Measurements from ENCODE around the gene TBC1D22A.

TBC1D22A gene

DNA sequence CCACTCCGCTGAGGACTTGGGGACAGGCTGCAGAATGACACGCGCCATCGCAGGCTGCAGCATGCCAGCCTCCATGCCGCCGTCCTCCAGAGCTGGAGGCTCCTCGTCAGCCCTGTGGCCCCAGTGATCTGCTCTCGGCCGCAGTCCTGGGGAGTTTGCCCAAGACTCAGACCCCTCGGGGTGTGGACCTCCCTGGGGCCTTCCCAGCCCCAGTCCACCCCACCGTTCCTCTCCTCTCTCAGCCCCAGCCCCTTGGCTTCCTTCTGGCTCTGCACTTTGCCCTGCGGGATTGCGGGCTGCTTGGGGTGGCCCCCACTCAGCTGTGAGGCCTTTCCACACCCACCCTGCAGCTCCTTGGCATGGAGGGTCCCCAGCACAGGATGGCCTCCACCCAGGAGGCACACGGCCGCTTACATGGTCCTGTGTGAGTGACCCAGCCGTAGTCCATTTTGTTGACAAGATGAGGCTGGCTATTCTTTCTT is 414.9 kb downstream of the TBC1D22A start:
- no peak for DNase-seq

DNA sequence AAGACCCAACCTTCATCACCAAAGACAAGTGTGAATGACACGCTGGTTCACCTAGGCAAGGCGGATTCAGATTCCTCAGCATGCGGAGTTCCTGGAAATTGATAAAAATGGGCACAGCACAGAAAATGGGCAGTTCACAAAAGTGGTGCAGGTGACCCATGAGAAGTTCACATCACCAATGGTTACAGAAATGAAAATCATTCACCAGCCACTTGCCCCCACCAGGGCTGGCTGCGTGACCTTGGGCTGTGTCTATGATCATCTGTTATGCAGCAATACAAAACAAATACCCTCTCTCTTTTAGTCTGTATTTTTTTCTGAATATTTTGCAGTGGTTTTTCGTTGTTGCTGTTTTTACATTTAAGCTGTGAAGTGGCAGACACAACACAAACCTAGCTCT is 415.9 kb downstream of the TBC1D22A start:
- no peak for DNase-seq

DNA sequence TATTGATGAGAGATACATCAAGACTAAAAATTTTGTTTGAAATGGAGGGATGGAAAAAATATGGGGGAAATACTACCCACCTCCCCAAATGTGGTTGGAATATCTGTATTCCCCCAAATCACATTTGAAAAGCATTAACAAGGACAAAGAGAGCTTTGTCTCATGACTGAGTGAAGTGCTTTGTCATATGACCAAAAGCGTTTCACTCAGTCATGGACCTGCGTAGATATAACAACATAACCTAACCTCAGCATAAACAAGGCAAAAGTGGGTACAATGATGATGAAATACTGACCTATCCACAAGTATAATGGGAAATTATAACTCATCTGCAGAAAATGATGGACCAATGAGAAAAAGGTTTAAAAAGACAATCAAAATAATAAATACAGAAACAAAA is 418.3 kb downstream of the TBC1D22A start:
- DNase-seq: no peak

DNA sequence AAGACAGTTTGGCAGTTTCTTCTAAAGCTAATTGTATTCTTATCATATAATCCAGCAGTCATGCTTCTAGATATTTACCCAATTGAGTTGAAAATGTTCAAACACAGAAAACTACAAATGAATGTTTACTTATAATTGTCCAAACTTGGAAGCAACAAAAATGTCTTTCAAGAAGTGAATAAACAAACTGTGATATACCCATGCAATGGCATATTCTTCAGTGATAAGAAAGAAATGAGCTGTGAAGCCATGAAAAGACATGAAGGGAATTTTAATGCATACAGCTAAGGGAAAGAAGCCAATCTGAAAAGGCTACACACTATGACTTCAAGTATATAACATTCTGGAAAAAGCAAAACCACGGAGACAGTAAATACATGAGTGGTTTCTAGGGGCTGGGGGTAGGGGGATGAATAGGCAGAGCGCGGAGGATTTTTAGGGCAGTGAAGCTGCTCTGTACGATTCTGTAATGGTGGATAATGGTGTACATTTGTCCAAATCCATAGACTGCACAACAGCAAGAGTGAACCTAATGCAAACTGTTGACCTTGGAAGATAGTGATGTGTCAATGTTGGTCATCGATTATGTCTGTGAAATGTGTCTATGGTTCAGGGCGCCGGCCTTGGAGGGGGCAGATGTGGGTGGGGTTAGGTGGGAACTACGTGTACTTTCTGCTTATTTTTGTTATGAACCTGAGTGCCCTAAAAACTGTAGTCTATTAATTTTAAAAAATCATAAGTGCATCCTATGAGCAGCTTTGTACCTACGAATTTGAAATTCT is 424.9 kb downstream of the TBC1D22A start:
- DNase-seq: no peak

DNA sequence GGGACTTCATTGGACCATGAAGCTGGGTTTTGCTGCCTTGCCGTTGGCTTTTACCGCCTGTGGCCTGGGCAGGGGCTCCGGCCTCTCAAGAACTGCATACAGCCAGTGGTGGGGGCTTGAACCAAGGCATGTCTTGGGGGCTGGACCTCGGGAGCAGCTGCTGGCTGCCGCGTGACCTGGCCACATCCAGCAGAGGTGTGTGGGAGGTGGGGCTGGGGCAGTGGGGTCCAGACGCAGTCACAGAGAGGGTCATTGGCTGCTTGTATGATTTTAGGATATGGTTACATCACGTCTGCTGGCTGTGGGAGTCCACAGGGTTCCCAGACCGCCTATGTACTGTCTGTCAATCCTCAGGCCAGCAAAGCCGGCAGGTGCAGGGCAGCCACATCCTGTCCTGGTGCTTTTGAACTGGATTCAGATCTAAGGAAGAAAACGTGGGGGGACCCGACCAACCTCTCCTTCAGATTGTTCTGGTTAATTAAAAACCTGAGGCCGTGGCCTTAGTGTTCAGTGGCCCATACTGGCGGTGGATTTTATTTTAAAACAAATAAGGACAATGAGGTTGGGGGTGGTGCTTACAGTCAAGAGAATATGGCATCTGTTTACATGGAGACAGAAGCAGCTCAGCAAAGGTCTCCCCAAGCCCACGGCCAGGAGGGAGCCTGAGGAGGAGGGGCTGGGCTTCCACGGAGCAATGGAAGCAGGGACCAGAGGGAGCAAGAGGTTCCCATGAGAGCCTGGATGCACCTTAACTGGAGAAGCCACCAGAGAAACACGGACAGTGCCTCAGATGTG is 426.0 kb downstream of the TBC1D22A start:
- no peak for DNase-seq

DNA sequence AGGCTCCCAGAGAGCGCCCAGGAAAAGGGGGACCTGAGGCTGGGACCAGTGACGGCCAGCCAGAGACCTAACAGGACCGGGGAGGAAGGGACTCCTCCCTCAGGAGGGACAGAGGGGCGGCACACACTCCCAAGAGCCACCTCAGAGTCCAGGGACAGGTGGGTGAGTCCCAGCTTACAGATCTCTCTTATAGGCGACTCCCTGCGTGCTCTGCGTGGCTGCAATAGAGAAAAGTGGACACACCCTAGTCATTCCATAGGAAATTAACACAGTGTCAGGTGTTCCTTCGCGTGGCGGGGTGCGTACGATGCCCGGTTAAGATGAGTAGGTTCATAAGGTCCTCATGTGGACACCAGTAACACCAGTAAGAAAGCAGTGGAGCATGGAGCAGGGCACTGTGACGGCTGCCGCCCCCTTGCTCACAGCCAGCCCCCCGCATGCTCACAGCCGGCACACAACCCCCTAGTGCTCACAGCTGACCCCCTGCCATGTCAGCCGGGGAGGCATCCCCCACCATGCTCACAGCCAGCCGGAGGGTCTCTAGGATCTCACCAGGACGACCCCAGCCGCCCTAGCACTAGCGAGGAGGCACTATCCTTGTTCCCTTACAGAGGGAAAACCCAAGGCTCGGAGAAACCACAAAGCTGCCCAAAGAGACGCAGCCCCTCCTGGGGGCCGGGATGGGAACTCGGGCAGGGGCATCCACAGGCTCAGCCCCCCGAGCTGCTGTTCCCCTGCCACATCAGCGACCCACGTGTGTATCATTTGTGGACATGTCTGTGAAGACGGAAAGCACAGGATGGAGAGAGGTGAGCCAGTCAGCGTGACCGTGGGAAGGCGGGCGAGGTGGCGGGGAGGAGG is 426.8 kb downstream of the TBC1D22A start:
- DNase-seq: no peak

DNA sequence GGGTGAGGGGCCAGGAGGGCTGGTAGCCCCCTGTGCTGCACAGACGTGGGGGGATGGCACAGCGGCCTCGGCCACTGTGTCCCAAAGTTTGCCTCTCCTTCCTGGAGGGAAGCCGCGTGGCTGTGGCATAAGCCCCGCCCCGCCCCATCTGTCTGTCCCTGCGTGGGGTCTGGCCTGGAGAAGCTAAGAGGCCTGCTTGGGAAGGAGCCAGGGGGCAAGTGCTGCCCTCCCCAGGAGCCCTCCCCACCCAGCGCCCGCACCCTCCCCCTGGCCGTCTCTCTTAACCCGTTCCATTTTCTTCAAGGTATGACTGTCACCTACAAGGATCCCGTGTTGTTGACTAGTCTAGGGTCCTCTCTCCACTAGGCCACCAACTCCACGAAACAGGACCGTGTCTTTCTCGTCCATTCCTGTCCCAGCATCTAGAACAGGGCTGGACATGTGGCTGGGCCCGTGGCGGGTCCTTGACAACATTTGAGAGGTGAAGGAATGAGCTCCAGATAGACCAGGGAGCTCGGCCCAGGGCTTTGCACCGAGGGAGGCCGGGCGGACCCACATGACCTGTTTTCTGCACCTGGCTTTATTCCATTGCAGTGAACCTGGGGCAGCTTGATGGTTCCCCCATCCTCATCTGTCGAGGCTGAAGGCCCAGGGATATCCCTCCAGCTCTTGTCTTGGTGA is 428.0 kb downstream of the TBC1D22A start:
- no peak for DNase-seq

DNA sequence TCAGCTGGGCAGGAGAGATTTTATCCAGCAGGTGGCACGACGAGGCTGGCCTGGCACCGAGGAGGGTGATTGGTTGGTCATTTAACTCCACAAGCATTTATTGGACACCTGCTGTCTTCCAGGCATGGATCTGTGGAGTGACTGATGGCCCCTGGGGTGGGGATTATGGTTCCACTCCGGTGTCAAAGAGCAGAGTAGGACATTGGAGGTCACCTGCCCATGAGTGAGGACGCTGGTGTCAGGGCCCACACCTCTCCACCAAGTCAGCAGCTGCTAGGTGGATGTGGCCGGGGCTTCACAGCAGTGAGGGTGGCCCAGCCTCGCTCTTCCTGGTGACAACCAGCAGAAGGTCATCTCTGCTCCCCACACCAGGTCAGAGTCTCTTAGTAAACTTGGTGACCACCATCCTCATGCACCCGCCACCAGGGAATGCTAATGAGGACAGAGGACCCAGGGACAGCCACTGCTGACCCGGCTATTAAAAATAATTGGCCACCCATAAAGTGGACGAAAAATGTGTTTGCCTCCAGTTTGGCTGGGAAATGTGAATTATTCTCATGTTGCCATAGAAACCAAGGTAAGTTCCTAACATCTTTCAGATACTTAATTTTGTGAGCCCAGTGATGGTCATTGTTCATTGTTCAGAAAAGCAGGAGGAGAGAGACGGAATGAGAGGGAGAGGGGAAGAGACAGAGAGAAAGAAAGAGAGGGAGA is 428.7 kb downstream of the TBC1D22A start:
- no peak for DNase-seq

DNA sequence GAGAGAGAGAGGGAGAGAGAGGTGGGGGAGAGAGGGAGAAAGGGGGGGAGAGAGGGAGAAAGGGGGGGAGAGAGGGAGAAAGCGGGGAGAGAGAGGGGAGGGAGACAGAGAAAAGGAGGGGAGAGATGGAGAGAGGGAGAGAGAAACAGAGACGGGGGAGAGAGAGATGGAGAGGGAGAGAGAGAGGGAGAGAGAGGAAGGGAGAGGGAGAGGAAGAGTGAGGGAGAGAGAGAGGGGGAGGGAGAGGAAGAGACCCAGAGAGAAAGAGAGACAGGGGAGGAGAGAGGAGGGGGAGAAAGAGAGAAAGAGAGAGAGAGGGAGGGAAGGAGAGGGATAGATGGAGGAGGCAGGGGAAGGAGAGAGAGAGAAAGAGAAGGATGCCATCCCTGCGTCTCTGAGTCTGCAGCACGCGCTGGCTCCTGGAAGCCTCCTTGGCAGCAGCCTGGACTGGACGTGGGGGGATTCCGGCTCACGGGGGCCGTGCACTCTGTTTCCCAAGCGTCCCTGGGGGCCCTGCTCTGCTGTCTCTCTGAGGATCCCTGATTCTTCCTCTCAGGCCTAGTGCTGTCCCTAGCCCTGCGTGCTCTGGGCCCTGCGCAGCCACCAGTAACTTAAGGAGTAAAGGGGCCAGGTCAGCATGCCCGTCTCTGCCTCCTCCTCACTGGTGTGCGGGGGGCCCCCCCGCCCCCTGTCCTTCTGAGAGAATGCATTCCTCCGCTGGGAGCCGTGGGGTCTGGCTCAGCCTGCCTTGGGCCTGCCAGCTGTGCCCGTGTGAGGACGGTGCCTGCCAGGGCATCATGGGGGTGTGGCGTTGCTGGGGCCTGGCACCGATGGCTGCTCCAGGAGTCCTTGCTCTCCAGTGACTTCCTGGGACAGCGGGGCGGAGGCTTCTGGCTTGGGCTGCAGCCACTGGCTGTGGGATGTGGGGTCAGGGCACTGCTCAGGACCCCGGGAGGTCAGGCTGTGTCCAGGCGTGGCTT is 429.5 kb downstream of the TBC1D22A start:
- DNase-seq: no peak

DNA sequence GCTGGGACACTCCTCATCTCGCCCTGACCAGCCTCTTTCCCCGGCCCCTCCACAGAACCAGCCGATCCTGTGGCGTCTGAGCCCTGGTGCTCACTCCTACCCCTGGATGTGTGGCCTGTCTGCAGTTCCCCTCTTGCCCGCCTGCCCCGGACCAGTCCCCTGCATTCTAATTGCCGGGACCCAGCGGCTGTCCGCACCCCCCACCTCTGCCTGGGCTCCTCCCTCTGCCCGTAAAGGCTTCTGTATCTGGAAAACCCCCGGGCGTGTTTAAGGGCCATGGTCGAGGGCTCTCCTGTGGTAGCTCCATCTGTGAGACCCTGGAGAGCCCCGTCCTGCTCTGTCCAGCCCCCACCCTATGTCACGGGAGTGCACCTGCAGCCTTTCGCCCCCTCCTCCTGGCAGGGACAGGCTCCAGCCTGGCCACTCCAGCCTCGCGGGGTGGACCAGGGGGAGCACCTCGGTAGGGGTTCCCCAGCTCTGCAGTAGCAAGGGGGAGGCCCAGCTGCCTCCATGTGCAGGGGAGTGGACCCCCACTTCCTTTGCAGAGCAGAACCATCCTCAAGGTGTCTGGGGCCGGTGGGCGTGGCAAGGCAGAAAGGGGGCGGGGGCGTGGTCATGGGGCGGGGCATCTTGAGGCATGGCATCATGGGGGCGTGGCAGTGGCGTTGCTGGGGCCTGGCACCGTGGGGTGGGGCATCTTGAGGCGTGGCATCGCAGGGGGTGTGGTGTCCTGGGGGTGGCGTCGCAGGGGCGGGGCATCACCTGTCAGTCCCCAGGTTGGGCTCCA is 430.4 kb downstream of the TBC1D22A start:
- DNase-seq: no peak

DNA sequence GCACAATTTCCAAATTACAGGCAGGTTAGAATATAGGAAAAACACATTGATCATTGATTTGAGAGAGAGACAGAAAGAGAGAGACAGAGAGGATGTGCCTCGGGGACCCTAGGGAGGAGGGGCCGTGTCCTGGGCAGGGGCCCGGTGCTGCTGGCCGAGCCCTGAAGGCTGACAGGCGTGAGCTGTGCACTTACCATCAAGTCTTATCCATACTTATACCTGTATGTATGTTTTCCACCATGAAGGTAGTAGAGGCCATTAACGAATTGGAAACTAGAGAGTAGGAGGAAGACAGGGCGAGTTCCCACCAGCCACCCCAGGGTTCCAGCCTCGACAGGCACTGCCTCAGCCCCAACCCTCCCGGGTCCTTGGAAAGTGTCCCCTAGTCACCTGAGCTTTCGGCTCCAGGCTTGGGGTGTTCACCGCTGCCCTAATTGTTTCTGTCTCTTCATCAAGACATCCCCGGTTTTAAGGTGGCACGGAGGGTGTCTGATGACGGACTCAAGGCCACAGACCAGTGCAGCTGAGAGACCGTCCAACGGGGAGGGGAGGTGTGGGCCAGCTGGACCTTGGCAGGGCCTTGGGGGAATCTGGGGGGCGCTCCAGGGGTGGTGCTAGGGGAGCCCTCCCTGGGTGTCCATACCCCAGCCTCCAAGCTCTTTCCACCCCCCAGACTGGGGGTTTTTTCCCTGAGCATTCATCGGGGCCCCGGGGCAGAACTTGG is 431.3 kb downstream of the TBC1D22A start:
- no peak for DNase-seq

DNA sequence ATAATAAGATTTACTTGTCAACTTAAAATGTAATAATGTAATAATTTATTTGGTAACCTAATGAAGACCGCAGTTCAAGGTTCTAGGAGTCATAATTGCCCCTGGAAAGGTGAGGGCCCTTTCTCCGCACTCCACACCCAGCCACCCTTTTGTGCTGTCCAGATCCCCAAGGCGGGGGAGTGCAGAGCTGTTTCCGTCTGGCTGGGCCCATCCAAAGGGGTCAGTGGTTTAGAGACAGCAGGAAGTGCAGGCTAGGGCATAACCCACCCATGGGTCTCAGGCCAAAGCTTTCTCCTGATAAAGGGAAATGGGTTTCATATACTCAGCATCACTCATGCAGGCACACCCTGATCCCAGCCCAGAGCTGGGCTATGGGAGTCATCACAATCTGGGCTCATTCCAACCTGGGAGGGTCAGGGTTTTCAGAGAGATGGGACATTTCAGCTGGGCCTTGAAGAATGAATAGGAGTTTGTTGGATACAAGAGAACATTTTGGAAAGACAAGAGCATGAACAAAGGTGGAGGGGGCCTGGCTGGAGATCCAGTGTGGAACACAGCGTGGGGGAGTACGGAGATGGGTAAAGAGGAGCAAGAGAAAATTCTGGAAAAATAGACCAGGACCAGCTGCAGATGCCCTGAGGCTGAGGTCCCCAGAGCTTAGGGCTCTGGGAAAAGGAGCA is 432.2 kb downstream of the TBC1D22A start:
- DNase-seq: no peak

DNA sequence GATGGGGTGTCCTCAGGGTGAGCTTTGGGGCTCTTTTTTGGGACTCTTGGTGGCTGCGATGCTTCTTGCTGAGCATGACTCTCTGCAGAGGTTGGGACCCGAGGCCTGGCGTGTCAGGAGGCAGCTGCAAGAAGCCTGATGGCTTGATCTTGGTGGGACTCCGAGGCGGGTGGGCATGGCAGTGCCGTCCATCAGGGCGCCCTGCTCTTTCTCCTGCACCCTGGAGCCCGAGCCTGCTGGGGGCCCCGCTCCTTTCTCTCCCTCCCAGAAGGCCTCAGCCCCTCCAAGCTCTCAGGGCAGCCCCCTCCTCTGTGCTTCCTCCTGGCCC is 432.7 kb downstream of the TBC1D22A start:
- no peak for DNase-seq

DNA sequence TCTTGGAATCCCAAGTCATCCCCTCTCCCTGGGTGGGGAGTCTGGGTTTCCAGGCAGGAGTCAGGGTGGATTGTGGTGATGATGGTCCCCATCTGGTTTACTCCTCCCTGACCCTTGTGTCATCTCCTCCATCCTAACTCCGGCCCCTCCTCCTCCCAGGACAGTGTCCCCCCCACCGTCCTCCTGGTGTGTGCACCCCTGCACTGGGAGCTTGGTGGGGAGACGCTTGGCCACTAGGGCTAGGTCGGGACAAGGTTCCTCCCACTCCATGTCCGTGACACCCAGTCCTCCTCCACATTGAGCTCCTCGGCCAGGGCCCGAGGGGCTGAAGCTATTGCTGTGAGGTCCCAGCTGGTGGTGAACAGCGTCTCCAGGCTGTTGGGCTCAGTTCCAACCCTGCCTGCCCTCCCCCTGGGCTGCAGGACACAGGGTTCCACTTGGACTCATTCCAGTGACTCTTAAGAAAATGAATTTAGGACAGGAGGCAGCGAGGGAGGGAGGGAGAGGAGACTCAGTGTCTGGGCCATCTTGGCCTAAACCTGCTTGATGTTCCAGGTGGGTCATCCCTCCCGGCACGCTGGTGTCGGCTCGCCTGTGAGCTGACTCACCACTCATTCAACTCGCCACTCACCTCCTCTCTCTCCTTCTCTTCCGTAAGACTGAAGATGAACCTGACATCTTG is 433.2 kb downstream of the TBC1D22A start:
- DNase-seq: no peak

DNA sequence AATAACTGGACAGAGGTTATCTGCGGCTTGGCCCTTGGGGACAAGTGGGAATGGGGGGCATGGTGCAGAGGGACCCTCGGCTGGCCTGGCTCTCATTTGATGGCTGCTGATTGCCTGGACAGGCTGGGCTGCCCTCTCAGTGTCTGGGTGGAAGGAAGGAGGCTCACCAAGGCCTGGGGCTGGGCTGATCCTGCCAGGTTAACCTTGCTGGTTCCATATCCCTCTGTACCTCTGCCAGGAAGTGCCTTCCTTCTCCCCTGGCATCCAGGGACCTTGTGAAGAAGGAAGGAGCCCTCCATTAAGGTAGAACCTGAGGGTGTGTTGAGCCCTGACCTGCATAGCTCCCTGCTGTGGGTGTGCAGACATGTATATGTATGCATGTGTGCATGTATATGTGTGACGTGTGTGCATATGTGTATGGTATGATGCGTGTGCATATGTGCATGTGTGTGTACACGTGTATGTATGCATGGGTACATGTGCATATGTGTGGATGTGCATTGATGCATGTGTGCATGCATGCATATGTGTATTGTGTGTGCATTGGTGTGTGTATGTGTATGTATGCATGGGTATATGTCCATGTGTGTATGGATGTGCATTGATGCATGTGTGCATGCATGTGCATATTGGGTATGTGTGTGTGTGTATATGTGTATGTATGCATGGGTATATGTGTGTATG is 433.9 kb downstream of the TBC1D22A start:
- no peak for DNase-seq

DNA sequence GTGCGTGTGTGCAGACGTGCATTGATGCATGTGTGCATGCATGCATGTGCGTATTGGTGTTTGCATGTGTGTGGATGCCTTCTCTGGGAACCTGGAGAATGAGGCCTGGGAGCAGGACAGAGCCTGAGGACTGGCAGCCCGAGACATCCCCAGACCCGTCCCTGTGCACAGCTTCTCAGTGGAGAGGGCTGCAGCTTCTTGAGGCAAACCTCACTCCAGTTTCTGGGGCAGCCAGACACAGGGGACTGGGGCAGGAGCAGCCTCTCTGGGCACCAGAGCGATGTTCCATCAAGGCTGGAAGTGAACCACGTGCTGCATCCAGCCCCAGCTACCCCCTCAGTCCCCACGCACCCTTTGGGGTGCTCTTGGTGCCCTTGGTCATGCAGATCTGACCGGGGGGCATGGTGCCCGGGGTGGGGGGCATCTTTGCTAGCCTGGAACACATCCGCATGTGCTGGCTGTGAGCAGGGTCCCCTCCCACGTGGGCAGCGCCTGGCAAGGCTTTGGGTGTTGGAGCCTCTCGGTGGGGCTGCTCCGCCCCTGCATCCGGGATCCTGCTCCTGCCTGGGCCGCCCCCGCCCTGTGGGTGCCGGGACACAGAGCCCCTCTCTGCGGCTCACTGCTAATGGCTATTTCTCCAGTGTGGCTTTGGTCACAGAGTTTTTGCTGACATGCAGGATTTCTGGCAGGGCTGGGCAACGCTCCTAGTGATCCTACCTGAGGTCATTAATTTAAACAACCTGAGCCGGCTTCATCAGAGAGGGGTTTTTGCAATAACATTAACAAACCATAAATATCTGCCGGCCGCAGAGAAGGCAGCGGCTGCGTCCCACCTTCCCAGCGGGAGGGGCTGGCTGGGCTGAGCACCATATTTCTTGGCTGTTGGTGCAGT is 434.7 kb downstream of the TBC1D22A start:
- no peak for DNase-seq

All from inflammatory macrophage treated with lipopolysaccharide for 4 hours (primary cell).